Inflammatory macrophage treated with lipopolysaccharide for 4 hours (primary cell): Measurements from ENCODE around the gene KPTN.

Source experiments
- DNase-seq: peaks from one replicate; pipeline ENCODE4 v3.0.0-alpha.2; 2020

KPTN gene

DNA sequence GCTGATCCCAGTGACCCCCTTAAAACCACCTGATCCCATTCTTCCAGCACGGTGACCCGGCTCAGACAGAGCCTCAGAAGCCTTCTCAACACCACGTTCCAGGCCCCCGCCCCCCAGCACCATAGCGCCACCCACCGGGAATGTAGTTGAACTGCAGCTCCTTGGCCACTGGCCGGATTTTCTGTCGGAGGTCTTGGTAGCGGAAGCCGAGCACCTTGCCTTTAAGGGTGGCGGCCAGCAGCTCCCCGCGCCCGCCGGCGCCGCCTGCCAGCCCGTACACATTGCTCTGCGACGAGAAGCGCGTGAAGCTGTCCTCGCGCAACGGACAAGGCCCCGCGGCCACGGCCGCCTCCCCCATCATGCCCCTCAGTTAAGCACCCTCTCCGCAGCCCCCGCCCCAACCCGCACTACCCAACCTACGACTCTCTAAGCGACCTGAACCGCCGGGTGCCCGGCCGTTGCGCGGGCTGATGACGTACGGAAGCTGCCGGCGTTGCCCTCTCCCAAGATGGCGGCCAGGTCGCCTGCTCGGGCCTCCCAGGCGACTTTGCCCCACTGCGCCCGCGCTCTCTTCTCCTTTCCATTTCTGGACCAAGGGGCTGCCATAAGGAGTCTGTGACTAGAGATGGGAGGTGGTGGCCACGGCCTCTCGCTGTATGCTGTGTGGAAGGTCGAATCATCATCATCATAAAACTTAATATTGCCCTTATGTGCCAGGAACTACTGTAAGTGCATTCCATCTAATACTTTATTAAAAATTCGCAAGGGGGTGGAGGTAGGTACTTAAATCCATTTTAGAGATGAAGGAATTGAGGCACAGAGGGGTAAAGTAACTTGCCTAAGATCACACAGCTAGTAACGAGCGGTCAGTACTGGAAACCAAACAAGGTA lies at the start of gene KPTN:
Gene KPTN (minus strand): TSS at position 420 of the 891 bp plus-strand sequence. CDS start 59 bp downstream, at position 361.
- DNase-seq, result peak; percentile 89

- peak; percentile 14 for DNase-seq
Observed at GRCh38 chr19:47531640-47532387, 47.8 kb upstream of the KPTN start.

DNA sequence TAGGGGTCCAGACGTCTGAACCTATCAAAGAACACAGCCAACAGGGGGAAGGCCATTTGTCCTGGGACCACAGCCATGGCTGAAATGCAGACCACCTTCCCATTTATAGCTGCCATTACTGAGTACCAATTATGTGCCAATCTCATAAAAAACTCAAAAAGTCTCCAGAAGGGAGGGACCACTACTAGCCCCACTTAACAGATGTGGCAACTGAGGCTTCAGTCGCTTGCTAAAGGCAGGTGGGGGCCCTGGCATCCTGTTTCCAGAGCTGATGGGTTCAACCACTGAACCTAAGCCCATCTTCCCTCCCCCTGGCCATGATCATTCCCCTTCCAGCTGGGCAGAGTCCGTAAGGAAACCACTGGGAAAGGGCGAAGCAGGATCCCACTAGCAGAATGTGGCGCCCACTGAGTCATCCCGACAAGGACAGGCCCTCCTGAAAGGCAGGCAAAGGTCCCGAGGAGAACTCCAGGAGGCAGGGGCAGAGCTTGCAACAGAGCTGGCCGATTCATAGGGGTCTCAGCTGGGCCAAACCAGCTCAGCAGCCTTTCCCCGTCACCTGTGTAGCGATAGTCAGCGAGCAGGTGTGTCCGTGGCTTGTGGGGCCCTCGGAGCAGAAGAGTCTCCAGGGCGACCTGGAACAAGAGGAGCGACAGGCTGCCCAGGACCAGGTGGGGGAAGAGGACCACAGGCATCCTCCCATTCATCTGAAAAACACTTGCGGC lies 45.2 kb upstream of the KPTN start:
- DNase-seq, result no peak

- DNase-seq, result no peak
Observed at GRCh38 chr19:47526798-47527197, 42.8 kb upstream of the KPTN start.

GRCh38 chr19:47523473-47523872 lies 39.5 kb upstream of the KPTN start:
- DNase-seq, result no peak

- DNase-seq, result no peak
Observed at GRCh38 chr19:47521473-47522180, 37.6 kb upstream of the KPTN start.

DNA sequence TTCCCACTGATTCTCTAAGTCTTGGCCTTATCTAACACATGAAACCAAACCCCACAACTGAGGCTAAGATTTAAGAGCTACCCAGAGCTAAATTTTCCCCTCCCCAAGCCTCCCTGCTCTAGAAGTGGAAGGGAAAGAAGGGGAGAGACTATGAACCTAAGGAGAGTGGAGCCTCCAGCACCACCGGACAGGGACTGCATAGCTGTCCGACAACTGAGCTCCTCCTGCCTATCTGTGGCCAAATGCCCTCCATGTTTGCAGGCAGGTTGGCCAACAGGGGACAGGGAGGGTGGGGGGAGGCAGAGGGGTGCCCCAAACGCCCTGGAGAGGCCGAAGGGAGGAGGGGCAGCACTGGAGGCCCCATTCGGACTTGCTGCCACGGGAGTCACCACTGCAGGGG lies 36.8 kb upstream of the KPTN start:
- no peak for DNase-seq

- DNase-seq, result no peak
Observed at GRCh38 chr19:47520343-47520806, 36.4 kb upstream of the KPTN start.

- no peak for DNase-seq
Observed at GRCh38 chr19:47518854-47519253, 34.8 kb upstream of the KPTN start.

DNA sequence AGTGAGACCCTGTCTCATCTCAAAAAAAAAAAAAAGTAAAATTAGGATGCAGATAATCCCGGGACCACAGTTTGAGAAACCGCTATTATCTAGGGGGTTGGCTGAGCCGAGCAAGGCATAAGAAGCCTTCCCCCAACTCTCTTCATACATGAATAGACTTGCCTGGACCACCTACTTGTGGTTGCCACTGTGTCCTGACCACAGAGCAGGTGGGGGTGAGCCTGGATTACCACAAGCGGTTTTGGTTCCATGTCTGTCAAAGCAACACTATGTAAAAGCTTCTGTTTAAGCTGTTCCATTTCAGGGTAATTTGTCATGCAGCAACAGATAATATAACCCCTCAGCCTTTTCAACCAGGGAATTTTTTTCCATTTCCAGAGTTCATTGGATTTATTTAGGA lies 34.1 kb upstream of the KPTN start:
- DNase-seq, result no peak

- DNase-seq, result peak; percentile 100
Observed at GRCh38 chr19:47514869-47515588, 31.0 kb upstream of the KPTN start, which contains the start of gene NAPA. NAPA (minus strand) TSS chr19:47515063; CDS start chr19:47514940, 123 bp downstream.

DNA sequence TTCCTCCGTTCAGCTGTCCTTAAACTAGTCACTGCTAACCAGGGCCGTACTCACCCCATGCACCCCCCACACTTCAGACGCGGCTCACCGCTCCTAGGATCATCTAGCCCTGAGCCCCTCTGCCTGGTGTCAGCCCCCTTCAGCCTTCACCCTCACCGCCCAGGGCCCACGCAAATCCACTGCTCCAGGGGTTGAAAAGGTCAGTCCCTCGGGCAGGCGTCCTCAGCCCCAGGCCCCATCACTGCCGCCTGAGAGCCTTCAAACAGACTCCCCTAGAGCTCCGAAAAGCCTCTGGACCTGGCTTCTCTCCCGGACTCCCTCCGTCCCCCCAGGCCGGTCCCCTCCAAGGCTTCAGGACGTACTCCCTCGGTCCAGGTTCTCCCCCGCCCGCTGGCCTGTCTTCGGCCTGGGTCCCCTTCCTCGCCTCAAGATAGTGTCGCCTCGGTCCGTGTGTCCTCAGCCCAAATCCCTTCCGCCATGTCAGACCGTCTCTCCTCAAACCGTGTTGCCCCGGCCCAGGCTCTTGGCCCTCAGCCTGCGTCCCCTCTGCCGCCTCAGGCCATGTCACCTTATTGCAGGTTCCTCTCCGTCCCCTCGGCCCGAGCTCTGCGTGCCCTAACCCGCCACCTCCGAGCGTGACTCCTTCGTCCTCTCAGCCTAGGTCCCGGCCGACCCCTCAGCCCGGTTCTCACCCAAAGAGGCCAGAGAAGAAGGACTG lies 30.3 kb upstream of the KPTN start:
- no peak for DNase-seq

DNA sequence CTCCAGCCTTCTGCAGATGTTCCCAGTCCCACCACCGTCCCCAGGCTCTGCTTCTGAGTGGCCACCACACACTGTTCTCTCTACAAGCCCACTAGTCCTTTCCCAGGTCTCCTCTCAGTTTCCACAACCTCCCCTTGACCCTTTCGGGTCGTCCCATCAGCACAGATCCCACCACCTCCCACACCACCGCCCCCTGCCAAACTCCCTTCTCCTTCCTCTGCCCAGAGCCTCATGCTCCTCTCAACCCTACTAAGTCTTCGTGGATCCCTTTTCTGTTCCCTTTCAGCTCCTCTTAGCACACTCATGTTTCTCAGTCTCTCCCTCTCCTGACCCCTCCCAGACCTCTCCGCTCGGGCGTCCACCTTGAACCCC lies 28.9 kb upstream of the KPTN start:
- peak; percentile 21 for DNase-seq

DNA sequence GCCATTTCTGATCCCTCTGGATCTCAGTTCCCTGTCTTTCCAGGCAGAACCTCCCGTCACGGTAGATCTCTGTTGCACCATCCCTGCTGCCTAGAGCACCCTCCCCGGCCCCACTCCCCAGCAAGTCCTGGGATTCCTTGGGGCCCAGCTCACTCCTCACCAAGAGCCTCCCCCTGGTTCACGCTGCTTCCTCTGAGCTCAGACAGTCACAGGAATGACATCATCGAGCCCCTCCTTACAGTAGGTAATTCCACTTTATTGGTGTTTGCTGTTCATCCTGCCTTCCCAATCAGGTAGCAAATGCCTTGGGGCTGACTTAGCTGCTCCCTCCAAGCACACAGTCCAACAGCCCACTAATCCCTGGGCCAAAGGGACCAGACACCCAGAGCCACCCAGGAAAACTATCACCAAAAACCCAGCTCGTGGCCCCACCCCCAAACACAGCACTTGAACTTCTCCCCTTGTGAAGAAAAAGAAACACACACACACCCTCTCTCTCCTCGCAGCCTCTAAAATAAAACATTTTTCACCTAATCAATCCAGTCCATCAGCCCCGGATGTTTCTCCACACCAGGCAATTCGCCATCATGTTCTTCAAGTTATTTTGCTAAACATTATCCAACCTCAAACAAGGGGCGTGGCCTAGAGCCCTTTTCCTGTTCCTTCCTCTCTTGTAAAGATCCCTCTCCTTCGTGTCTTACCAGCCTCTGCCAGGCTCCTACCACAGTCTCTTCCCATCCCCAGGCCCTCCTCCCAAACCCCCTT lies 28.3 kb upstream of the KPTN start:
- DNase-seq, result peak; percentile 22

DNA sequence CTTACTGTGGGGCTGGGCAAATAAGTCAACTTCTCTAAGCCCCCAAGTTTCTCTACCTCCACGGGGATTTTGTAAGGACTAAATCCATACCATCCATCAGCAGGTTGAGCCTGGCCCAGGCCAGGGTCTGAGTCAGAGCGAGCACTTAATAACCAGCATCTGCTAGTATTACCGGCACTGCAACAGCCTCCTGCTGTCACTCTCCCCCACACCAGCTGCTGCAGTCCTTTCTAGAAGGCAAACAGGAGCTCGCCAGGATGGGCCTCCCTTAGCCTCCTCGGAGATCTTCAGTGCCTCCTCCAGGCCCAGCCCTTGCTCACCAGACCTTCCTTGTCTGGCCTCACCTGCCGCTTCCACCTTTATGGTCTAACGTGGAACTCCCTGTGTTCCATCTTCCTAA lies 27.7 kb upstream of the KPTN start:
- DNase-seq, result no peak

- no peak for DNase-seq
Observed at GRCh38 chr19:47511128-47511517, 27.1 kb upstream of the KPTN start.

DNA sequence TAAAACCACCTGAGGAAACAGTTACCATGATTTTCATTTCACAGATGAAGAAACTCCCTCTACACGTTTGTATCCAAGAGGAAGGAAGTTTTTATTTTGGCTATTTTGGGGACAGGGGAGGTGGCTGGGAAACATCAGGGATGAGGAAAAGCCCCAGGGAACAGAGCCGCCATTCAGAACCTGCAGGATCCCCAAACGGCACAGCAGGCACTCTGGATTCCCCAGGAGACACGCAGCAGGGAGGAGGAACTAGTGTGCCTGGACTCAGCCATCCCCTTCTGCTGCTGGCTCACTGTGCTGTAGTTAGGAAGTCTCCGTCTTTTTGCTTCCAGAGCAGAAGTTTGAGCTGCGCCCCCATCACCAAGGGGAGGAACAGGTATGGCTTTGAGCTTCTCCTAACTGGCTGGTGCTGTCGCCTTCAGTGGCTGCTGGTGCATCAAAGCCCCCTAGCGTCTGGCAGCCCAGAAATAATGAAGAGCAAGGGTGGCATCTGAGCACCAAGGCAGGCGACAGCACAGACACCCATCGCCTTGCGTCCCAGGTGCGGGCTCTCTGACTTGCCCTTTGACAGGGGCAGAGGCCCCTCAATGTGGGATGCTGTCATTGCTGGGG lies 26.6 kb upstream of the KPTN start:
- DNase-seq, result no peak

DNA sequence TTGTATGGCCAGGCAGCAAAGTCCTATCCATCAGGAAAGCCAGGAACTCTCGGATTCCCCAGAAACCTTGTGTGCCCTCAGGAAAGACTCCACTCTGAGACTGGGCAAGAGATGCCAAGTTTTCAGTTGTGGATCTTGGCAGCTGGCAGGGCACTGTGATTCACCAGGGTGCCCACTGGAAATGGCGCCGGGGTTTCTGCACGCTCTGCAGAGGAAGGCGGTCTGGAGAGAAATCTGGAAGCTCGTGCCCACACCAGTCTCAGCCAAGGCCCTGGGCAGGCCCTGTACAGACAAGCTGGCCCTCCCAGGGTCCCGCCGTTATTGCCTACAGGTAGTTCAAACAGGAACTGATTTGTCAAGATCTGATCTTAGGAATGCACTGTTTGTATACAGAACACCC lies 26.0 kb upstream of the KPTN start:
- no peak for DNase-seq

- no peak for DNase-seq
Observed at GRCh38 chr19:47509170-47509847, 25.3 kb upstream of the KPTN start.
